Stomach smooth muscle (tissue), 2 donors: ENCODE measurements around the gene TMEM80.
A peak's percentile ranks its signal among the peaks of the same experiment; 100 is the strongest.

Source experiments
- H3K27ac ChIP-seq: one replicate; pipeline ENCODE4 v1.7.0; 2013; ENCODE audit warnings: mild to moderate bottlenecking, low read length, inconsistent platforms
- H3K27me3 ChIP-seq, 2 donors: one replicate each; pipeline ENCODE4 v1.7.0; 2013; ENCODE audit warnings: low read length in 2 of 2; ENCODE audit not compliant: insufficient read depth in 2 of 2, control insufficient read depth in 1 of 2
- H3K36me3 ChIP-seq, 2 donors: one replicate each; pipeline ENCODE4 v1.7.0; 2013; ENCODE audit warnings: low read length in 2 of 2; ENCODE audit not compliant: control insufficient read depth in 2 of 2, insufficient read depth in 2 of 2
- H3K4me1 ChIP-seq: one replicate; pipeline ENCODE4 v1.7.0; 2013; ENCODE audit warnings: low read length; ENCODE audit not compliant: control insufficient read depth, insufficient read depth
- H3K4me3 ChIP-seq, 2 donors: one replicate each; pipeline ENCODE4 v1.7.0; 2013; ENCODE audit warnings: low read length in 2 of 2
- H3K9ac ChIP-seq, 2 donors: one replicate each; pipeline ENCODE4 v1.7.0; 2013; ENCODE audit warnings: low read length in 2 of 2, mild to moderate bottlenecking in 1 of 2
- H3K9me3 ChIP-seq, 2 donors: one replicate each; pipeline ENCODE4 v1.7.0; 2013; ENCODE audit warnings: low read length in 2 of 2; ENCODE audit not compliant: control insufficient read depth in 2 of 2
- donor health status: healthy.
- donor health status: Pancreatic carcinoma.

TMEM80 gene

DNA sequence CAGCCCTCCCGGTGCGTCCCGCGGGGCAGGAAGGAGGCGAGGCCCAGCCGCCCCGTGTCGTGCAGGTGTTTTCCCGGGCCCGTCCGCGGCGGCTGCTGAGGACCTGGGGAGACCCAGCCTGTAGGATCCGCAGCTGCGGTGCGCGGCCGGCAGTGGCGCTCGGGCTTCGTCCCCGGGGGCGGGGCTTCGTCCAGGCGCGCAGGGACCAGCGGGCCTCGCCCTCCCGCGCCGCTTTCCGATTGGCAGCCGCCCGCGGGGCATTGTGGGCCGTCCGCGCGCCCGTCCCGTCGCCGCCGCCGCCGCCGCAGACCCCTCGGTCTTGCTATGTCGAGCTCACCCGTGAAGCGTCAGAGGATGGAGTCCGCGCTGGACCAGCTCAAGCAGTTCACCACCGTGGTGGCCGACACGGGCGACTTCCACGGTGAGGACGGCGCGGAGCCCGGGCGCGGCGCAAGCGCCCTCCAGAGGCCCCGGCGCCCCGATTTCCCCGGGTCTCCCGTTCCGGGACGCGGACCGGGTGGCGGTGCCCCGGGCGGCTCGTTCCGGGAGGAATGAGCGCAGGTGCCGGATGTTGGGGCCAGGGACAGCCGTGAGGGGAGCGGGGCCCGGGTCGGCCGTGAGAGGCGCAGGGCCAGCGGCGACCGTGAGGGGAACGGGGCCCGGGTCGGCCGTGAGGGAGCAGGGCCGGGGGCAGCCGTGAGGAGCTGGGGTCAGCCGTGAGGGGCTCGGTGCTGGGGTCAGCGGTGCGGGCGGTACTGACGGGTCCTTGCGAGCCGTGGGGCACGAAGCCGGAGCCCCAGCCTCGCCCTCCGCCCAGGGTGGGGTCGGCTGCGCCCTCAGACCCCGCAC is 51.8 kb downstream of the TMEM80 start, which contains the start of gene TALDO1:
TALDO1 (plus strand) TSS at position 307 of the 849 bp plus-strand sequence; CDS start at position 325, 18 bp downstream.
- Histone ChIP-seq H3K9me3 (no peaks in the 10 kb centered on the region), H3K27ac (peak within 1 kb of the TSS; percentile 55), H3K4me3 (peak within 1 kb of the TSS; percentile 70 to 83), H3K27me3 (no peaks in the 10 kb centered on the region), H3K9ac (peak within 1 kb of the TSS; percentile 63 to 68), H3K4me1 (peaks cover 30% of the 10 kb centered on the region), H3K36me3 (peaks cover 0 to under 1% of the 10 kb centered on the region in 2 donors)

DNA sequence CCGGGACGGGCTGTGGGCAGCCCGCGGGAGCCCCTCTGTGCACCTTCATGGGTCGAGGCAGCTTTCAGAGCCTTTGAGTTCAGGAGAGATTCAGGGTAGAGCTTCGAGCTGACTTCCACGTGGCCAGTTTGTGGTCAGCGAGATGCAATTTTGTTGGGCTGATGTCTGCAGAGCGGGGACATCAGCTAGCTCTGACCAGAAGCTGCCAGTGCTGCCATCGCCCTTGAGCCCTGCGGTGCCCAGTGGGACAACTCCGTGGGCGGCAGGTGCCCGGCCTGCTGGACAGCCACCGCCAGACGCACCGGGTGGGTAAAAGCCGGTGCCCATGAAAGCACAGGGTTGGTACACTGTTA is 52.4 kb downstream of the TMEM80 start:
- Histone ChIP-seq H3K9me3 (no peaks in the 10 kb centered on the region), H3K9ac (peak overlapping the region; percentile 60 to 68), H3K27me3 (no peaks in the 10 kb centered on the region), H3K4me3 (peak overlapping the region; percentile 70 to 83), H3K4me1 (peaks cover 30% of the 10 kb centered on the region), H3K36me3 (peaks cover 0 to 3% of the 10 kb centered on the region in 2 donors), H3K27ac (no peak overlapping the region)

DNA sequence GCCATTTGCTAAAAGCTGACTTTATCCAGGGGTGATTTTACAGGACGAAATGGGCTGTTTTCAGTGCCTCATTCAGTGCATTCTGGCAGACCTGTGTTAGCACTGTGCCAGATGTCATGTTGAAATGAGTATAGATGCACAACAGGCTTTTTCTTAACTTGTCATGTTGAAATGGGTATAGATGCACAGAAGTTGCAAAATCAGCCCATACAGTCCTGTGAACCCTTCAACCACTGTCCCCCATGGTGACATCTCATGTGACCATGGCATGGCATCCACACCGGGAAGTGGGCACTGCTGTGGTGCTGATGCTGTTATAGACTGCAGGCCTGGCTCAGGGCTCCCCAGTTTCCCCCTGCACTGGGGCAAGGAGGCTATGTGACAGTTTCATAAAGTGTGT is 54.1 kb downstream of the TMEM80 start:
- no peak overlapping the region for H3K27ac ChIP-seq
- no peak overlapping the region for H3K4me3 ChIP-seq
- no peaks in the 10 kb centered on the region for H3K9me3 ChIP-seq

More for the DNA sequence above, 54.1 kb downstream of the TMEM80 start:
- Histone ChIP-seq H3K9ac (no peak overlapping the region), H3K36me3 (peaks cover 0 to 3% of the 10 kb centered on the region in 2 donors), H3K4me1 (peaks cover 30% of the 10 kb centered on the region), H3K27me3 (no peaks in the 10 kb centered on the region)
